Fibroblast of lung (primary cell): ENCODE results near the gene SLC39A10. TPM values are rescaled to one million over a fixed set of nuclear protein-coding genes. Genes with fewer than 3 reads are reported as not detected.

ENCODE experiments used
- DNase-seq, 2 donors: peaks; one replicate each; pipeline versions ENCODE4 v3.0.0 to v3.0.0-alpha.2; 2010; ENCODE audit warnings: low read depth in 2 of 2
- H2AFZ ChIP-seq: 2 replicates; pipeline ENCODE4 v1.5.1; 2012; ENCODE audit warnings: low read length, control low read depth, inconsistent platforms
- H3K27ac ChIP-seq: 2 replicates; pipeline ENCODE4 v1.5.1; 2011; ENCODE audit warnings: low read length, control low read depth; ENCODE audit not compliant: insufficient read depth
- H3K27me3 ChIP-seq: 2 replicates; pipeline ENCODE4 v1.5.1; 2011; ENCODE audit warnings: mild to moderate bottlenecking, low read length; ENCODE audit not compliant: control insufficient read depth, insufficient read depth
- H3K36me3 ChIP-seq: 2 replicates; pipeline ENCODE4 v1.5.1; 2011; ENCODE audit warnings: low read length; ENCODE audit not compliant: control insufficient read depth, insufficient read depth
- H3K4me1 ChIP-seq: 2 replicates; pipeline ENCODE4 v1.5.1; 2011; ENCODE audit warnings: low read length; ENCODE audit not compliant: control insufficient read depth, insufficient read depth; ENCODE audit errors: extremely low read depth
- H3K4me2 ChIP-seq: 2 replicates; pipeline ENCODE4 v1.5.1; 2011; ENCODE audit warnings: low read length, control low read depth; ENCODE audit not compliant: insufficient read depth; ENCODE audit errors: extremely low read depth
- H3K4me3 ChIP-seq, 4 experiments: fragments of 200-600 bp in 1 of 4; sonication (generic) in 1 of 4; replicated peaks in 1 of 4; 2 replicates each; pipeline ENCODE4 v1.5.1; 2011 to 2016; ENCODE audit warnings: low read length in 4 of 4, low read depth in 3 of 4, mild to moderate bottlenecking in 3 of 4, control low read depth in 2 of 4, inconsistent platforms in 1 of 4, mixed read lengths in 1 of 4; ENCODE audit not compliant: insufficient read depth in 1 of 4; ENCODE audit errors: control extremely low read depth in 1 of 4
- H3K79me2 ChIP-seq: 2 replicates; pipeline ENCODE4 v1.5.1; 2012; ENCODE audit warnings: mild to moderate bottlenecking, low read length, inconsistent platforms; ENCODE audit not compliant: control insufficient read depth, insufficient read depth
- H3K9ac ChIP-seq: 2 replicates; pipeline ENCODE4 v1.5.1; 2011; ENCODE audit warnings: mild to moderate bottlenecking, low read length, control low read depth; ENCODE audit not compliant: insufficient read depth
- H3K9me3 ChIP-seq: 2 replicates; pipeline ENCODE4 v1.5.1; 2012; ENCODE audit warnings: low read depth, low read length; ENCODE audit not compliant: control insufficient read depth, insufficient read depth
- H4K20me1 ChIP-seq: 2 replicates; pipeline ENCODE4 v1.5.1; 2011; ENCODE audit warnings: low read length; ENCODE audit not compliant: control insufficient read depth, insufficient read depth; ENCODE audit errors: extremely low read depth
- EZH2 ChIP-seq: IDR thresholded peaks from 2 replicates; pipeline ENCODE4 v1.5.1; 2012; ENCODE audit warnings: low read length, control low read depth, mild to moderate bottlenecking; ENCODE audit errors: missing control alignments
- polyA plus RNA-seq, 2 donors: library from polyadenylated mRNA; depleted of rRNA in 1 of 2; stranded (reverse) in 1 of 2; unstranded in 1 of 2; fragments of >200 nt; gene quantifications; 2 replicates each; pipeline ENCODE4 v1.2.1, GENCODE V29; 2011 to 2012; ENCODE audit warnings: missing spikeins in 1 of 2
- total RNA-seq: library from RNA; depleted of rRNA; stranded (reverse); fragments of >200 nt; gene quantifications from 2 replicates; pipeline ENCODE4 v1.2.1, GENCODE V29; 2014
- TF ChIP-seq, protein P1 (sequence below), 2 donors: IDR thresholded peaks in 1 of 2; conservative IDR thresholded peaks in 1 of 2; 1 replicate in 1 of 2; 2 replicates in 1 of 2; pipeline ENCODE4 v1.5.1; 2011 to 2012; ENCODE audit warnings: low read length in 2 of 2, control low read depth in 1 of 2, inconsistent platforms in 1 of 2, low read depth in 1 of 2, mild to moderate bottlenecking in 1 of 2

Gene SLC39A10
- total and polyA plus RNA-seq, 2 donors (not counting 1 experiment from before 2014, with no cell fraction given), result 36.9 to 77.0 TPM

DNA sequence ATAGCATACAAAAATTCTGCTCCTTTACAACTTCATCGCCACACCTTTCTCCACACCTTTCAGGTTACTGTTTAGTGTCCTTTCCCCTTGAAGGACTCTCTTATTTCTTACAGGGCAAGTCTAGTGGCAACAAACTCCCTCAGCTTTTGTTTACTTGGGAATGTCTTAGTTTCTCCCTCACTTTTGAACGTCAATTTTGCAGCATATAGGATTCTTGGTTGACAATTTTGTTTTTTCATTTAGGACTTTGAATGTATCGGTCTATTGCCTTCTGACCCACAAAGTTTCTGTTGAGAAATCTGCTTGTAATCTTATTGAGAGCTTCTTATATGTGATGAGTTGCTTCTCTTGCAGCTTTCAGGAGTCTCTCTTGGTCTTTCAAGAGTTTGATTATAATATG is 43.5 kb downstream of the SLC39A10 start:
- H3K27me3 ChIP-seq, result no peaks in the 10 kb centered on the region
- no peaks in the 10 kb centered on the region for H3K79me2 ChIP-seq
- H2AFZ ChIP-seq, result no peak overlapping the region
- DNase-seq, result no peak
- TF ChIP-seq, protein P1, sequence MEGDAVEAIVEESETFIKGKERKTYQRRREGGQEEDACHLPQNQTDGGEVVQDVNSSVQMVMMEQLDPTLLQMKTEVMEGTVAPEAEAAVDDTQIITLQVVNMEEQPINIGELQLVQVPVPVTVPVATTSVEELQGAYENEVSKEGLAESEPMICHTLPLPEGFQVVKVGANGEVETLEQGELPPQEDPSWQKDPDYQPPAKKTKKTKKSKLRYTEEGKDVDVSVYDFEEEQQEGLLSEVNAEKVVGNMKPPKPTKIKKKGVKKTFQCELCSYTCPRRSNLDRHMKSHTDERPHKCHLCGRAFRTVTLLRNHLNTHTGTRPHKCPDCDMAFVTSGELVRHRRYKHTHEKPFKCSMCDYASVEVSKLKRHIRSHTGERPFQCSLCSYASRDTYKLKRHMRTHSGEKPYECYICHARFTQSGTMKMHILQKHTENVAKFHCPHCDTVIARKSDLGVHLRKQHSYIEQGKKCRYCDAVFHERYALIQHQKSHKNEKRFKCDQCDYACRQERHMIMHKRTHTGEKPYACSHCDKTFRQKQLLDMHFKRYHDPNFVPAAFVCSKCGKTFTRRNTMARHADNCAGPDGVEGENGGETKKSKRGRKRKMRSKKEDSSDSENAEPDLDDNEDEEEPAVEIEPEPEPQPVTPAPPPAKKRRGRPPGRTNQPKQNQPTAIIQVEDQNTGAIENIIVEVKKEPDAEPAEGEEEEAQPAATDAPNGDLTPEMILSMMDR (conservative IDR thresholded peaks at IDR 0.05 in 1 of 2, IDR thresholded peaks at IDR 0.05 in 1 of 2; ENCODE audit: low read depth in 1 of 2, low read length in 2 of 2), result no peak
- TF ChIP-seq EZH2, result no peak
- no peaks in the 10 kb centered on the region for H3K36me3 ChIP-seq
- no peaks in the 10 kb centered on the region for H3K4me1 ChIP-seq
- no peak overlapping the region for H3K4me2 ChIP-seq
- H3K9me3 ChIP-seq, result no peaks in the 10 kb centered on the region
- H3K4me3 ChIP-seq, result no peak overlapping the region
- no peak overlapping the region for H3K27ac ChIP-seq
- no peak overlapping the region for H3K9ac ChIP-seq
- no peaks in the 10 kb centered on the region for H4K20me1 ChIP-seq

DNA sequence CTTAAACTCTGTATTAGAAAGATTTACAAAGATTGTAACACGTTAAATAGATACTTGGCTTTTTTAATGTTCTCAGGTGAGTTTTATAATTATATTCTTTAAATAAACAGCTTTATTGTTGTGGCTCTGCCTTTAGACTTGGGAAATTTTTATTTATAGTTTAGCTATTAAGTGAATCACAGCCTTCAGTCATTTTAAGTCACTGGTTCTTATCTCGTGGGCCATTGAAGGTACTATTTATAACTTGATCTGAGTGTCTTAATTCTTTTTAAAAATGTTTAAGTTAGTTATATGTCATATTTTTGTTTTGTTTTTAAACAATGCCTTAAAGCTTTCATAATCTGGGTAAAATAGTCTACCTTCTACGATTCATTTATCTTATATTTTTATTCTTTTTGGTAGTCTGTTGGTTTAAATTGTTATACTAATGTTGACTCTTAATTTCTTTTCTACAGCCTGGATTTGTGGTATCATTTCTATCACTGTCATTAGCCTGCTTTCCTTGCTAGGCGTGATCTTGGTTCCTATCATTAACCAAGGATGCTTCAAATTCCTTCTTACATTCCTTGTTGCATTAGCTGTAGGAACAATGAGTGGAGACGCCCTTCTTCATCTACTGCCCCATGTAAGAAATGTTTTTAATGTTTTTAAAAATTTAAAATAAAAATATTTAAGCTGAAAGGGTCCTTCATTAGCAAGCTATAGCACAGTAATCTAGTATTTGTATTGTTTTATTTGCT is 49.3 kb downstream of the SLC39A10 start:
- no peaks in the 10 kb centered on the region for H4K20me1 ChIP-seq
- peak in 1 of 2 donors; percentile 83 for DNase-seq
- no peak overlapping the region for H3K4me2 ChIP-seq
- H3K36me3 ChIP-seq, result no peaks in the 10 kb centered on the region
- H3K4me1 ChIP-seq, result peaks cover 9% of the 10 kb centered on the region
- no peak overlapping the region for H3K4me3 ChIP-seq
- H2AFZ ChIP-seq, result no peak overlapping the region
- H3K9me3 ChIP-seq, result no peaks in the 10 kb centered on the region
- H3K9ac ChIP-seq, result no peak overlapping the region
- TF ChIP-seq, protein P1 (conservative IDR thresholded peaks at IDR 0.05 in 1 of 2, IDR thresholded peaks at IDR 0.05 in 1 of 2; ENCODE audit: low read depth in 1 of 2, low read length in 2 of 2), result no peak
- no peak for TF ChIP-seq EZH2
- no peak overlapping the region for H3K27ac ChIP-seq
- H3K79me2 ChIP-seq, result peaks cover 1% of the 10 kb centered on the region
- no peaks in the 10 kb centered on the region for H3K27me3 ChIP-seq

DNA sequence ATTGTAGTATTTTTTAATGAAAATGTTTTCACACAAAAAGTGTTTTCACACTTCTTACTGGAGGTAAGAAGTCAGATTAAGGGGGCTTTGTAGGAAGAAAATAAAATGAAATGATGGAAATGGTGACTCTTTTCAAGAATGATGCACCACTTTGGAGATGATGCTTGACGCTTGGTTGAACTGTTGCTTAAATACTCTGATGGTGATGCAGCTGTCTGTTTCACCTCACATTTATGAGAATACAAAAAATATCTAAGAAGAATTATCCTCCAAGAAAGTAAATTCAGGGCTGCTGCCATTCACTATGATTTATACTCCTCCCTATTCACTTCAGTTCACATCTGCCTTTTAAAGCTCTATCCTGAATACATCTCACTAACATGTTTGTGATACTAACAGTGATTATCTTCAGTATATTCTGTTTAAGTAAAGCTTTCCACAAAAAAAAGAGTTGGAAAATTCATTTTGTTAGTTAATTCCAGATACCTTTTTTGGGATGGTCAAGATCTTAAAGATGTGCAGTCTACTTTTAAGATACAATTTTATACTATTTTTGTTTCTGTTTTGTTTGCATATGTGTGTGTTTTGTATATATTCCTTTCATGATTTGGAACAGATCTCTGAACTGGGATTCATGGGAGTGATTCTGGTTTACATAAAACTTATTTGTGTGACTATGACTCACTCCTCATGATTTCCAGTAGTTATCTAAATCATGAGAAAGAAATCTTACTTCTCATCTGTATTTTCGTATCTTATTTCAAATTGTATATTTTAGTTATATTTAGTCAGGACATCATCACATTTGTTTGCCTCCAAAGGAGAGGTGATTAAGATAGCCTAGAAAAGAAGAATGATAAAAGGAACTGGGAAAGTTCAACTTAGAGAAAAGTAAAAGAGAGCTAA is 53.1 kb downstream of the SLC39A10 start:
- Histone ChIP-seq H3K4me2 (peak overlapping the region; percentile 35), H3K79me2 (peaks cover 1% of the 10 kb centered on the region), H4K20me1 (no peaks in the 10 kb centered on the region), H2AFZ (no peak overlapping the region), H3K9ac (no peak overlapping the region), H3K4me1 (peaks cover 9% of the 10 kb centered on the region), H3K9me3 (no peaks in the 10 kb centered on the region), H3K4me3 (no peak overlapping the region), H3K27me3 (no peaks in the 10 kb centered on the region), H3K36me3 (peaks cover 1% of the 10 kb centered on the region), H3K27ac (peak overlapping the region; percentile 77)
- DNase-seq, result peak; percentile 75 to 95
- TF ChIP-seq, protein P1 (conservative IDR thresholded peaks at IDR 0.05 in 1 of 2, IDR thresholded peaks at IDR 0.05 in 1 of 2; ENCODE audit: low read depth in 1 of 2, low read length in 2 of 2), result no peak
- TF ChIP-seq EZH2, result no peak
